Measurements from ENCODE around the gene SLC24A2.

DNA sequence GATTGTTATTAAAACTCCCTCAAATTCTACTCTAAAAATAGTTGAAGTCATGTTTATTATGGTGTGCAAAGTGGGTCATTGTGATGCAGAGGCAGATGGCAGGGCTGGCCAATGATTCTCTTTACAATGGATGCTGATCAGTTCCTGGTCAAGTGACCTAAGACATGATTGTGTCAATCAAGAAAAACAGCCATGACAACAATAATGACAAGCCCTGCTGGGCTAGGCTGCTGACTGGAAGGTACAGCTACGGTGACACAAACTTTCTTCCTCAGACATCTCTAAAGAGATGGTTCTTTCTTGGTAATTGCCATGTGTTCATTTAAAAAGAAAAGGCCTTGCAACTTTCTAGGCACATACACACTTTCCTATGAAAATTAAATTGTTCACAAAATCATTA is 3.6 kb downstream of the SLC24A2 start:
- TF ChIP-seq, protein P1, sequence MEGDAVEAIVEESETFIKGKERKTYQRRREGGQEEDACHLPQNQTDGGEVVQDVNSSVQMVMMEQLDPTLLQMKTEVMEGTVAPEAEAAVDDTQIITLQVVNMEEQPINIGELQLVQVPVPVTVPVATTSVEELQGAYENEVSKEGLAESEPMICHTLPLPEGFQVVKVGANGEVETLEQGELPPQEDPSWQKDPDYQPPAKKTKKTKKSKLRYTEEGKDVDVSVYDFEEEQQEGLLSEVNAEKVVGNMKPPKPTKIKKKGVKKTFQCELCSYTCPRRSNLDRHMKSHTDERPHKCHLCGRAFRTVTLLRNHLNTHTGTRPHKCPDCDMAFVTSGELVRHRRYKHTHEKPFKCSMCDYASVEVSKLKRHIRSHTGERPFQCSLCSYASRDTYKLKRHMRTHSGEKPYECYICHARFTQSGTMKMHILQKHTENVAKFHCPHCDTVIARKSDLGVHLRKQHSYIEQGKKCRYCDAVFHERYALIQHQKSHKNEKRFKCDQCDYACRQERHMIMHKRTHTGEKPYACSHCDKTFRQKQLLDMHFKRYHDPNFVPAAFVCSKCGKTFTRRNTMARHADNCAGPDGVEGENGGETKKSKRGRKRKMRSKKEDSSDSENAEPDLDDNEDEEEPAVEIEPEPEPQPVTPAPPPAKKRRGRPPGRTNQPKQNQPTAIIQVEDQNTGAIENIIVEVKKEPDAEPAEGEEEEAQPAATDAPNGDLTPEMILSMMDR (IDR thresholded peaks at IDR 0.05), result no peak
- TF ChIP-seq POLR2AphosphoS5 (IDR thresholded peaks at IDR 0.05; ENCODE audit: insufficient read depth in 1 of 2, low read depth in 1 of 2) (no peak), POLR2A (IDR thresholded peaks at IDR 0.05) (no peak)
